Hematopoietic multipotent progenitor cell treated with erythropoietin and hydrocortisone succinate and interleukin-3 and kit ligand, for 8 days (in vitro differentiated cells): ENCODE results near the gene CARD11.
"Not testable (repeated sequence)": the region's sequence is repeated elsewhere in the genome, so short reads cannot be mapped to it uniquely, and the experiment has no call there.

ENCODE experiments used
- DNase-seq: peaks from one replicate; pipeline ENCODE4 v3.0.0-alpha.2; 2015

The CARD11 gene

DNA sequence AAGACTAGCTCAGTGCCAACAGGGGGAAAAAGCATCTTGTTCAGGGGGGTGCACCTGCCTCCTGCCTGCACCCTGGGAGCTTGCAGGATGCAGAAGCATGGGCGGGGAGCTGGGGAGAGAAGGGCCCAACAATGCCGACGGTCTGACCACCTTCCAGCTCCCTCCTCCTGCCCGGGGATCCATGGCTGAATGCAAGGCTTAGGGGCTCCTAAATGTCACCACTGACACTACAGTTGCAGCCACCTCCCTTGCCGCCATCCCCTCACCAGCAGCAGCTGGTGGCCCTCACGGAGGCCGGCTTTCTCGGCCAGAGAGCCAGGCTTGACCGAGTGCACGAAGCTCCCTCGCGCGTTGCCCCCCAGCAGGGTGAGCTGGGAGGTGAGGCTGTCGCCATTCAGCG is 120.8 kb downstream of the CARD11 start:
- no peak for DNase-seq

DNA sequence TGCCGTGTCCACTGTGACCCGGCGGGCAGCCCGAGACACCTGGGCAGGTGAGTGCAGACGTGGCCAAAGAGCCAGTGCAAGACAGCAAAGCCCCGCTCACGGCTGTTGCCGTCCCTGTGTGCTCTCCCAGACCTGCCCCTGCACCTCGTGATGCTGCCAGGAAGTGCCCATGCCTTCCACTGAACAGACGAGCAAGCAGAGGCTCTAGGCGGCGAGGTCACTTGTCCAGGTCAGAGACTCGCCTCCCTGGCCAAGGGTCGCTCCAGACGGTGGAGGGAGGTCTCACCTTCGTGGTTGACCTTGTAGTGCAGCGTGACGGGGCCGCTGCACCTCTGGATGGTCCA is 121.3 kb downstream of the CARD11 start:
- DNase-seq = no peak

DNA sequence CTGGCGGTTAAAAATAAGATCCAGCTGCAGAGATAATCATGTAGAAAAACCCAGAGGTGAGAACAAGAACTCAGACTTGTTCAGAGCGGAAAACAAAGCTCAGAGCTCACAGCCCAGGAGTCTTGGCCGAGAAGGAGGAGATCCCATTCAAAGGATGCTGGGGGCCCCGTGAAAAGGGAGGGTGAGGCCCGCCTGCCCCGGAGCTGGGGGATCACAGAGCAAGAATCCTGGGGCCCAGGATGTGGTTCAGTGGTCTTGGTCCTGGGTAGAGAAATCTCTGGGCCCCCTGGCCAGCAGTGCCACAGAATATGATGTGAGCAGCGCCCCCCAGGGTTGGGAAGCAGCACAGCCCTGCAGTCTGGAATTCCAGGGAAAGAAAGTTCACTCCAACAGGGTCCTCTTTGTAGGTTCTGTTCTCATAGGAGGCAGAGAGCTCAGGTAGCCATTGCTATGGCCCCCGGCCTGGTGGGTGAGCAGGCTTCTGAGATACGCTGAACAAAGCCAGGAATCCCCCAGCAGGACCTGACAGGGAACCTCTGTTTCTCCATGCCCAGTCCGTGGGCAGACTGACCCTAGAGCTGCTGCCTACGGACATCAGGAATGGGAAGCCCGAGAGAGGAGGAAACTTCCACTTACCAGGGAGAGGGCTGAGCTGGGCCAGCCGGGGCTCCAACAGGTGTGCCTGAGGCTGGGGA is 121.9 kb downstream of the CARD11 start:
- no peak for DNase-seq

DNA sequence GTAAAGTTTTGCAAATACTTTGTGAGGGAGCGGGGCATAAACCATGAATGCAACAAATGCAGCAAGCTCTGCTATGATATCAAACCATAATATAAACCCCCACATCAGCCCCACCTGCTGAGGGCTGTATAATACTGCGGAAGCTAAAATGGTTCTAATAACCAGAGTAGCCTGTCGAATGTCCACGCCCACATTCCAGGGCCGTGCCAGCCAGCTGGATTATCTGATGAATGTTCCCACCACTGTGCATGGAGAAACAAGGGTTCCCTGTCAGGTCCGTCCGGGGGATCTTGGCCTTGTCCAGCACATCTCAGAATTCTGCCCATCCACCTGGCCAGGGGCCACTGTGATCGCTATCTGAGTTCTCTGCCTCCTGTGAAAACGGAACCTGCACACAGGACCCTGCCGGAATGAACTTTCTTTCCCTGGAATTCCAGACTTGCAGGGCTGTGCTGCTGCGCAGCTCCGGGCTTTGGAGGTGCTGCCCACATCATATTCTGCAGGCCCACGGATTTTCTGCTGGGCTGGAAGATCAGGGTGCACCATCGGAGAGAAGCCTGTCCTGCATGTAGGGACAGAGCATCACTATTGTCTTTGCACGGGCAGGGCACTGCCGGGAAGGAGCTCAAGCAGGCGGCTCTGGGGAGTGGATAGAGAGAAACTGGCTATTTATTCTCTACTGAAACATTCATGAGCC is 122.6 kb downstream of the CARD11 start:
- DNase-seq = no peak

DNA sequence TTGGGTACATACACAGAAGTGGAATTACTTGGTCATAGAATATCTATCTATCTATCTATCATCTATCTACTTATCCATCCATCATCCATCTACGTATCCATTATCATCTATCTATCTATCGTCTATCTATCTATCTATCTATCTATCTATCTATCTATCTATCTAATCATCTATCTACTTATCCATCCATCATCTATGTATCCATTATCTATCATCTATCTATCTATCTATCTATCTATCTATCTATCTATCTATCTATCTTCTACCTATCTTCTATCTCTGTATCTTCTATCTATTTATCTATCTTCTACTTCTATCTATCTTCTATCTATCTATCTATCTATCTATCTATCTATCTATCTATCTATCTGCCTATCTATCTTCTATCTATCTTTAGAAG is 123.2 kb downstream of the CARD11 start:
- DNase-seq = not testable (repeated sequence)

DNA sequence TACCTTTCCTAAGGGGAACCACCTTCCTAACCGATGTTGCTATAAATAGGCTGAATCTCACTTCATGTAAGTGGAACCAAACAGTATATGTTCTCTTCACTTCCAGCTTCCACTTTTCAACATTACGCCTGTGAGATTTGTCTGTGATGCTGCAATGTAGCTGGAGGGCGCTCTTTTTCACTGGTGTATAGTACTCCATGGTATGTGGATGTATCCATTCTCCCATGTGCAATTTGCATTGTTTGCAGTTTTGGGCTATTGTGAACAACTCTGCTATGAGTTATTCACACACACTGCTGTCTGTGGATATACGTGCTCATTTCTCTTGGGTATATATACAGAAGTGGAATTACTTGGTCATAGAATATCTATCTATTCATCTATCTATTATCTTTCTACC is 123.6 kb downstream of the CARD11 start:
- no peak for DNase-seq

DNA sequence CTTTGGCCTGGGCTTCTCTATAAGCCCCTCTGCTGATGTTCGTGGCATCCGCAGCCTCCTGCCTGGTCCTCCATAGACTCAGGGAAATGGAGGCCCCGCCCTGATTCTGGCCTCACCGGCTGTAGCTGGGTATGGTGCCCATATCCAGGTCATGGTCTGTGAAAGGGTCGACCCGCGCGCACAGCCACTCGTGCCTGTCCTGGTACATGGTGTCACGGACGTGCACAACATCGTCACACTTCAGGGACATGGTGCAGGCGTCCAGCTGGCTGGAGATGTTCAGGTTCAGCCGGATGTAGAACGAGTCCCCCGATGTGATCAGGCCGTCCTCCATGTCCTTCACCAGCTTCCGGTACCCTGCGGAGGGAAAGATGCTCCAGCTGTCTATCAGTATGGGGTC is 124.4 kb downstream of the CARD11 start:
- DNase-seq = no peak

DNA sequence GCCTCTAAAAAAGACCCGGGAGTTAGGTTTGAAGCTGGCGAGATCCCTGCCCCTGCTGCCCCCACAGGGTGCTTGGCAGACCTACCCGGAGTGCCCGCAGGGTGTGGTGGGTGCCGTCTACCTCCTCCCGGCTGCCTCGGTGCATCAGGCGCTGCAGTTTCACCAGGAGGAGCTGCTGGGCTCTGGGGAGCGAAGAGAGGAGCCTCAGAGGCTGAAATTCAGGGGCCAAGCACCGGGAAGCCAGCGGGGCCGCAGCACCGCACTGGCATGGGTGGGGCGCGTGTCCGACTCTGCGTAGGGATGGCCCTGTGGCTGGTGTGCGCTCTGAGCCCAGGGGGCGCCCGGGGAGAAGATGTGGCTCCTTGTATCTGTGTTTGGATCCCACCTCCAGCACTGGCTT is 125.3 kb downstream of the CARD11 start:
- DNase-seq = no peak

DNA sequence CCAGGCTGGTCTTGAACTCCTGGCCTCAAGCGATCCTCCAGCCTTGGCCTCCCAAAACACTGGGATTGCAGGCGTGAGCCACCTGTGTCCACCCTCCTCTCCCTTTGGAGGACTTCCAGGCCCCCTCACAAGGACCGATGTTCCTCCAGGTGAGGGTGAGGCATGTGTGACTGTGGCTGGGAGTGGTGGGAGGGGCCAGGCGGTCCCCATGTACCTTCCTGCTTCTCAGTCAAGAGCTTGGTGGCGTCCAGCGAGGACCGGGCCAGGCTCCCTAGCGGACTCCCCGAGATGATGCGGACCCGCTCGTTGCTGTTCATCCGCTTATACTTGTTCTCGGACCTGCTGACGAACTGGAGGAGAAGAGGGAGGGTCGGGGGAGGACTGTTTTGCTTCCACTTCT is 128.6 kb downstream of the CARD11 start:
- no peak for DNase-seq

DNA sequence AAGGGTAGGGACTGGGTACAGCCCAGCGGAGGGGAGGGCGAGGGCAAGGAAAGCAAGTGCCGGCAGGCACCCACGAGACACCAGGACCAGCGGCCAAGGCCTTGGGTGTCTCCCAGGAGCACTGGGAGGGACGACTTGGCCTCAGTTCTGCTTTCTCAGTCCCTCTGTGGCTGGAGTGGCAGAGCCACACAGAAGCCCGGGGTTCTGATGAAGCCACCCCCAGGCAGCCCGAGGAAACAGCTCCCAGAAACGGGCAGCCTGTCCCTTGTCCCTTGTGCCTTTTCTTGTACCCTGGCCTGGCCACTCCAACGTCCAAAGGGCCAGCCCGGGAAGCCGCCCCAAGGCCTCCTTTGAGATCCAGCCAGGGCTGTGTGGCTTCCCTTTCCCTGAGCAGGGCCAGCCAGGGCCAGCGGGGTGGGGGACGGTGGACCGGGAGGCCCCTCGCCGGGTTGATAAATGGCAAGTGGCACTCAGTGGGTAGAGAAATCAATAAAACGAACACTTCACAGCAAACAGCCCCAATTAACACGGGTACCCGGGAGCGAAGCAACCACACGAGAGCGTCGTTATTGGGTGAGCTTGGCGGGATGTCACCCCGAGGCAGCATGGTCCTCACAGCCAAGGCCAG is 129.8 kb downstream of the CARD11 start:
- DNase-seq = no peak

DNA sequence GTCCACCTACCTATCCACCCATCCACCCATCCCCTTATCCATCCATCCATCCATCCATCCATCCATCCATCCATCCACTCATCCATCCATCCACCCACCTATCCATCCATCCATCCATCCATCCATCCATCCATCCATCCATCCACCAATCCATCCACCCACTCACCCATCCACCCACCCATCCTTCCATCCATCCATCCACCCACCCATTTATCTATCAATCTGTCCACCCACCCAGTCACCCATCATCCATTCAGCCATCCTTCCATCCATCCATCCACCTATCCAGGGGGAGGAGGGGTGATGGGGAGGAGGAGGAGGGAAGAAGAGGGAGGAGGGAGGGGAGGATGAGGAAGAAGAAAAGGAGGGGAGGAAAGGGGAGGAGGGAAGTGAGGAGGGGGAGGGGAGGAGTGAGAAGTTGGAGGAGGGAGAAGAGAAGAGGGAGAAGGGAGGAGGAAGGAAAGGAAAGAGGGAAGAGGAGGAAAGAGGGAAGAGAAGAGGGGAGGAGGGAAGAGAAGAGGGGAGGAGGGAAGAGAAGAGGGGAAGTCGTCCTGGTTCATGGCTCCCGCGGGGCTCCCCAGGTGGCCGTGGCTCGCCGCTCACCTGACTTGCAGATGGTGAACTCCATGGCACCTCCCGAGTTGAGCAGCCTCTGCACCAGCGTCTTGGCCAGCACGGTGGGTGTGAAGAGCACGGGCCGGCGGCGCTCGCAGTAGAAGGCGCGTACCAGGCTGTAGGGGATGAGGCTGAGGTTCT is 130.8 kb downstream of the CARD11 start:
- DNase-seq = no peak

DNA sequence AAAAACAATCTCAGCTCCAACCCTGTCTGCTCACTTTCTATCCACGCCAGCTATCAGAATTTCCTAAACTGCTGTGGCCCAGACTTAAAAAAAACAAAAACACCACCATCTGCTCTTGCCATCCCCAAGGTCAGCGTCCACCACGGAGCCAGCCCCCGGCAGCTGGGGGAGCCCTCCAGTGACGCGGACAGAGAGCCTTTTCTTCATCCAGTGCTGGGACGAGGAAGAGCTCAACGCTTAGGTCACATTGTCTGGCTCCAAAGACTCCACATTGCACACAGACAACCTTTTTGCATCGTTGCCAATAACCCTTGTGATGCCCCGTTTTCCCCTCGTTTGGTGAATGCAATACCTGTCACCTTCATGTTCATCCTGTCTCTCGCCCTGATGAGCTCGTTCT is 132.2 kb downstream of the CARD11 start:
- DNase-seq = no peak

DNA sequence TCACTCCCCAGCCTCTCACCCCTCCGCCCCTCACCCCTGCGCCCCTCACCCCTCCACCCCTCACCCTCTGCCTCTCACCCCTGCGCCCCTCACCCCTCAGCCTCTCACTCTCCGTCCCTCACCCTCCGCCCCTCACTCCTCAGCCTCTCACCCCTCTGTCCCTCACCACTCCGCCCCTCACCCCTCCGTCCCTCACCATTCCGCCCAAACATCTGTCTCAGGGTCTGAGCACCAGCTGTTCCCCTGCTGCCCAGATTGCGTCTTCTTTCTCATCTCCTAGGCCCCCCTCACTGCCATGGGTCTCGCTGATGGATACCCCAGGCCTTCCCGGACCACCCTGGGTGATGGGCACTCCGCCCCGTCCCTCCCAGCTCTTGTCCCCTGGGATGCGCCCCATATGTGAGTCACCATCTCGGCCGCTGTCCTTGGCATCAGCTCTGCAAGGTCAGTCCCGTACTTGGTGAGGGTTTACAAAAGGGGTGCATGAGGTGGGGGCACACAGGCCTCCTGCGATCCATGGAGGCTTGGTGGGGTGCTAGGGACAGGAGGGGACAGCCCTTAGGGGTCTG is 134.1 kb downstream of the CARD11 start:
- DNase-seq = no peak

DNA sequence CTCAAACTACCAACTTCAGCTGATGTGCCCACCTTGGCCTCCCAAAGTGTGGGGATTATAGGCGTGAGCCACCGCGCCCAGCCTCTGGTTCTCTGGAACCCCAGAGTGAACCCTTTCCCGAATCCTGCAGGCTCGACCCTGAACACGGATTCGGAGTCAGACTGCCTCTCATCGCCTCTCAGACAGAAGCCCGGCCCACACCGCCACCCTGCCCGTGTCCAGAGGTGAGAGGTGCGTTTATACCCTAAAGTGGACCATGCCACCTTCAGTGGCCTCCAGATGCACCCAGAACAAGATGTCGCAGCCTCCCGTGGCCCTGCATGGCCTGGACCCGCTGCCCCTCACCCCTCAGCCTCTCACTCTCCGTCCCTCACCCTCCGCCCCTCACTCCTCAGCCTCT is 134.6 kb downstream of the CARD11 start:
- DNase-seq = no peak

DNA sequence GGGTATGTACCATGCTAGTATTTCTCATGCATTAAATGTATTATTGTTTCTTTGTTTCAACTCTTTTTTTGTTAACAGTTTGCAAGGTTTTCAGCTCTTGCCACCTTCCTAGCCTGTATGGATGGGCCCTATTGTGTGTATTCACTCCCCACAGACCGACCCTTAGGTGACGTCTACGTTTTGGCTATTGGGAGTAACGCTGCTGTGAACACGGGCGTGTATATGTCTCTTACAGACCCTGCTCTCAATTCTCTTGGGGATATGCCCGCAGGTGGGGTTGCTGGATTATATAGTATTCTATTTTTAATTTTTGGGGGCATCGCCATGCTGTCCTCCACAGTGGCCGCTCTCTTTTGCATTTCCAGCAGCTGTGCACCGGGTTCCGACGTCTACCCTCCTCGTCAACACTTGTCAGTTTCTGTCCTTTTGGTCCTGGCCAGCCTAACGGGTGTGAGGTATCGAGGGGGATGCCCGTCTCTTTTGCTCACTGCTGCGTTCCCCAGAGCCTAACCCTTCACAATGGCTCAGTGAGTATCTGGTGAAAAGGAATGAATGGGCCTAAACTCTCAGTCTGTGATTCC is 135.5 kb downstream of the CARD11 start:
- DNase-seq = no peak

DNA sequence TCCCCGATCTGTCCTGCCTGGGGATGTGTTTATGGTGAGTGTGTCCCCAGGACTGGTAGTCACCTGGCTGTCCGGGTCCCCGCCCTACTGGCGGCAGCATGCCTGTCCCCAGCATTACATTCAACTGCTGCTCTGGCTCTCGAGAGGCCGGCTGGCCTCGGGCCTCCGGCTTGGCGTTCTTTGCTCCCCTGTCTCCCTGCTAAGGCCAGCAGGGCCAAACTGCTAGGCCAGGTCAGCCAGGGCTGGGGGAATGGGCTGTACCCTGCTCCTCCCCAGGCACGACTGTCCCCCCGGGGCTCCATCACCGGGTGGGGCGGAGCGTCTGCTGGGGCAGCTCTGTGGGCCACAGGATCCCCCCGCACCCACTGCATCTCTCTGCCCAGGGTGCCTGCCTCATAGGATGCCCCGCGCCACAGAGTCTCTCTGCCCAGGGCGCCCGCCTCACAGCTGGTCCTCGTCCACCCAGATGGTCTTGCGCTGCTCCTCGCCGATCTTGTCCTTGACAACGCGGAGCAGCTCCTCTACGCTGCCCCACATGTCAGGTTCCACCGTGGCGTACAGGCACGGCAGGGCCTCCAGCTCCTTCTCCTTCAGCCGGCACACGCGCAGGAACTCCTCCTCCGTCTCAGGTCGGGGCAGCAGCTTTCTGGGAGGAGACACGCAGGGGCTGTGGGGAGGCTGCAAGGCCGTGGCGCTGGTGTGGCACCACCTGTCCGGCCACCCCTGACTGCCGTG is 137.3 kb downstream of the CARD11 start:
- no peak for DNase-seq

DNA sequence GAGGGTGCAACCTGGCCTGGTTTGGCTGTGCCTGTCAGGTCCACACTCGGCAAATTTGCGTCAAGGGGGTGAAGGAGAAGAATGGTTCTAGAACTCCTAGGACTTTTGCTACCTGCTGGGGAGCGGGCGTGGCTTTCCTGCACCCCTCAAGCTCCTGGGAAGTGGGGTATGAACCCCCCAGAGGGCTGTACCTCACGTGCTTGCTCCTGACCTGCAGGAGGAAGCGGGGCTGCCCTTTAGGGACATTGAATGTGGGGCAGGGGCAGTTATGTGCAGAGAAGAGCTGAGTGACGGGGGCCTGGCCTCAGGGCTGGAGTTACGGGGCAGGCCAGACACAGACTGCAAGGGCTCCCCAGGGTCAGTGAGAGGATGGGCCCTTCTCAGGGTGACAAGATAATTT is 138.2 kb downstream of the CARD11 start:
- no peak for DNase-seq

DNA sequence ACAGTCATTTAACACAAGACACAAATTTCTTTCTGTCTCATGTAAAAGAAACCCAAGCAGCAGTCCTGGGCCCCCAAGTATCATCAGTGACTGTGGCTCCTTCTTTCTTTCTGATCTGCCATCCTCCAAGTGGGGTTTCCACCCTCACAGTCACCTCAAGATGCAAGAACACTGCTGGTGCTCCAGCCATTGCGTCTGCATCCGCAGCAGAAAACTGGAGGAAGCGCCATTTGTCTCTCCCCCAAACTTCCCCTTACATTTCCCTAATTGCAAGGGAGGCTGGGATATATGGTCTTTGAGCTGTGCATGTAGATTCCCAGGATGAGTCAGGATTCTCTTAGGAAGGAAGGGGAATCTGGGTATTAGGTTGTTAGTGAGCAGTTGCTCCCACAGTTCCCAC is 138.6 kb downstream of the CARD11 start:
- no peak for DNase-seq

DNA sequence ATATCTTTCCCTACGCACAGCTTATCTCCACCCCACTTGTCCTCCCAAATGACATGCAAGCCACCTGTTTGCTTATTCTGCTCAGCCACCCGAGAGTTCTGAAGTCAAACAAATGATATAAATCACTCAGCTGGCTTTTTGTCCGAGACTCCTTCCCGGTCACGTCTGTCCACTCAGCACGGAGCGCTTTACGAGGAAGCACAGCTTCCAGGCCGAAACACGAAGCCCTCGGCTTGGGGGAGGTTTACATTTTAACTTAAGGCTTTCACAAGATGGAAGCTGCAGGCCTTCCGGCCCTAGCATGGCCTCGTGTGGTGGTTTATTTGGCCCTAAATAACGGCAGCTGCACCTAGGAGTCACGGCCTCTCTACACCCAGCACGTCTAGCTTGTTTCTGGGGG is 139.5 kb downstream of the CARD11 start:
- DNase-seq = no peak

DNA sequence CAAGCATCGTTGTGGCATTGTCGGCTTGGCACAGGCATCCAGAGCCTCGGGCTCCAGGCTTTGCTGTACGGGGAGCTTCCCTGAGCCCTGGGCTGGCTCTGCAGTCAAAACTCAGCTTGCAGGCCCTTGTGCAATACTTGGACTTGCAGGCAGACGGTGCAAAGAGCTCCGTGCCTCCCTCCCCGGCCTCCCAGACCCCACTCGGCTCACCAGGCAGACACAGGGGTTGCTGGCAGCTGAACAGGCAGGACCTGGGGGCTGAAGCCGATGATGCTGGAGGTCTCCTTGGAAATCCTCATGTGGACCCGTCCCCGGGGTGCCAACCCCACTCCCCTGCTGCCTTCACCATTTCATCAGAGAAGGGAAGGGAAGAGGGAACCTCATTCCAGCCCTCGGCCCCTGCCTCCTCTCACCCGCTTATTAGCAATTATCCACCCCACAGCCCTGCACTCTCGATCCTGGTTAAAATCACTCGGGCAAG is 139.9 kb downstream of the CARD11 start:
- no peak for DNase-seq

DNA sequence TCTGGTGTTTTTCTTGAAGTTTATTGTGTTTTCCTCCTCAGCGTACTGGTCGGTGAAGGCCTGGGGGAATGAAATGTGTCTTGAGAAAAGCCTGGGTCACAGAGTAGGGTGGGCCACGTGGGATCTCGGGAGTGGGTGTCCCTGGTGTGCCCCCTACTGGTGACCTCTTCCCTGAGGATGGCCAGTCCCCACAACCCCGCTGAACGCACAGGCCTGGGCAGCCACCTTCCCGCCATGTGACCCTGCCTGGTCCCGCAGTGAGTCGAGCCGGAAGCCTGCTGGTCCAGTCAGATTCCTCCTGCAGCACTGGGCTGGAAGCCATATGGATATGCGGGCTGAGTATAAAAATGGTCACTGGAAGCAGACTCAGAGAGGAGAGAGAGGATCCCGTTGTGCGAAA is 146.6 kb downstream of the CARD11 start:
- no peak for DNase-seq

DNA sequence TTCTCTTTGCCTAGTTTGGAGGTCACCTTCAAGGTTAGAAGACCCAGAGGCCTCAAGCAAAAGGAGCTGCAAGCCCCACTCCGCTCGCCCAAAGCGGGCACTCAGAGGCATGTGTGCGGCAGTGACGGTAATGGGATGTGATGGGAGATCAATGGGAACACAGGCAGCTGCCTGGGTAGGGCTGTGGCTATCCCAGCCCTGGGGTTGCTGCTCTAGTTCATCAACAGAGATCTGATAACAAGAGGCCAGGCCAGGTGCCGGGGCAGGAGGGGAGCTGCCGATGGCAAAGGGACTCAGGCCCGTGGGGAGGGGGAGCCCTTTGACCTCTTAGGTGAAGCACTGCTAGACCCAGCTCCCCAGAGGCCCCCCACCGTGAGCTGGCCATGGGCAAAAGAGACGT is 147.5 kb downstream of the CARD11 start:
- no peak for DNase-seq
